ENCODE measurements around the gene PIGBOS1. TPM values are rescaled to one million over a fixed set of nuclear protein-coding genes. Genes with fewer than 3 reads are reported as not detected.
"Not testable (repeated sequence)": the region's sequence is repeated elsewhere in the genome, so short reads cannot be mapped to it uniquely, and the experiment has no call there.

Gene PIGBOS1
- polyA plus RNA-seq, 1 of the 3 experiments (the other 2 are of a cell fraction) = 18.2 TPM

- H3K9ac ChIP-seq = no peak overlapping the region
- H3K27me3 ChIP-seq (ENCODE audit: insufficient read depth) = no peaks in the 10 kb centered on the region
- H3K4me3 ChIP-seq (ENCODE audit: low read depth in 2 of 2, low read length in 1 of 2) = no peak overlapping the region
- no peak for DNase-seq
- no peak overlapping the region for H2AFZ ChIP-seq (ENCODE audit: low read depth)
- no peaks in the 10 kb centered on the region for H3K9me3 ChIP-seq
- POLR2A ChIA-PET = interaction anchor here (1.0 kb wide), 1 partner anchor 63 kb away, joined by 5 read pairs; no protein-coding TSS in a partner anchor
- H3K79me2 ChIP-seq (ENCODE audit: insufficient read depth) = no peaks in the 10 kb centered on the region
- H3K36me3 ChIP-seq (replicated peaks in 1 of 2; ENCODE audit: control insufficient read depth in 1 of 2, insufficient read depth in 2 of 2, low read length in 1 of 2) = no peaks in the 10 kb centered on the region
- peaks cover 5% of the 10 kb centered on the region for H3F3A ChIP-seq (replicated peaks; ENCODE audit: insufficient read depth)
- H3K4me1 ChIP-seq (ENCODE audit: control insufficient read depth in 1 of 2, insufficient read depth in 2 of 2, low read depth in 1 of 2, low read length in 1 of 2) = peaks cover 0 to 27% of the 10 kb centered on the region in 2 experiments; a peak in 2 of 4 replicates
- no peak overlapping the region for H3K4me2 ChIP-seq
- TF ChIP-seq RCOR1 (IDR thresholded peaks at IDR 0.05; ENCODE audit: low read length) = no peak
- TF ChIP-seq MXI1 (IDR thresholded peaks at IDR 0.05; ENCODE audit: low read depth, low read length) = 0 out of 2 replicates have a peak, but pooled peaks have one; percentile 13
- TF ChIP-seq NFIC (IDR thresholded peaks at IDR 0.05; ENCODE audit: borderline replicate concordance) = no peak
- no peak for TF ChIP-seq TAF1 (IDR thresholded peaks at IDR 0.05; ENCODE audit: borderline replicate concordance, low read depth, low read length)
- no peak for TF ChIP-seq MAX (IDR thresholded peaks at IDR 0.05; ENCODE audit: low read depth)
- no peaks in the 10 kb centered on the region for H3K9me2 ChIP-seq
- peak overlapping the region; percentile 24 to 86; a peak in 3 of 4 replicates for H3K27ac ChIP-seq (ENCODE audit: low read depth in 2 of 2, low read length in 1 of 2)
- CTCF ChIA-PET = interaction anchor here (0.7 to 1.6 kb wide), 10 partner anchors 9 to 158 kb away, joined by 3 to 6 read pairs (median 3); no protein-coding TSS in a partner anchor
- no peaks in the 10 kb centered on the region for H4K20me1 ChIP-seq (ENCODE audit: insufficient read depth)
Observed at GRCh38 chr15:55281517-55282228, 37.2 kb downstream of the PIGBOS1 start.

GRCh38 chr15:55280589-55280988 is 38.3 kb downstream of the PIGBOS1 start:
- H3F3A ChIP-seq (replicated peaks; ENCODE audit: insufficient read depth); H2AFZ ChIP-seq (ENCODE audit: low read depth); H3K9ac ChIP-seq; H3K4me2 ChIP-seq; H4K20me1 ChIP-seq (ENCODE audit: insufficient read depth); H3K27ac ChIP-seq (ENCODE audit: low read depth in 2 of 2, low read length in 1 of 2); H3K4me3 ChIP-seq (ENCODE audit: low read depth in 2 of 2, low read length in 1 of 2); H3K79me2 ChIP-seq (ENCODE audit: insufficient read depth); H3K9me3 ChIP-seq; H3K27me3 ChIP-seq (ENCODE audit: insufficient read depth); H3K9me2 ChIP-seq; POLR2A ChIA-PET; H3K36me3 ChIP-seq (replicated peaks in 1 of 2; ENCODE audit: control insufficient read depth in 1 of 2, insufficient read depth in 2 of 2, low read length in 1 of 2); DNase-seq: not testable (repeated sequence)
- 65% methylated on average over 2 of the region's 2 CpGs for WGBS (ENCODE audit: low lambda C conversion rate)
- peaks cover 0 to 27% of the 10 kb centered on the region in 2 experiments; a peak in 2 of 4 replicates for H3K4me1 ChIP-seq (ENCODE audit: control insufficient read depth in 1 of 2, insufficient read depth in 2 of 2, low read depth in 1 of 2, low read length in 1 of 2)
- CTCF ChIA-PET = interaction anchor here (1.0 kb wide), 1 partner anchor 154 kb away, joined by 5 read pairs; no protein-coding TSS in a partner anchor

- CTCF ChIA-PET = interaction anchor here (0.7 to 1.0 kb wide), 3 partner anchors 13 to 178 kb away, joined by 3 to 4 read pairs (median 3); no protein-coding TSS in a partner anchor
- POLR2A ChIA-PET = no interaction called here
- no peak overlapping the region for H2AFZ ChIP-seq (ENCODE audit: low read depth)
- no peak overlapping the region for H3K4me3 ChIP-seq (ENCODE audit: low read depth in 2 of 2, low read length in 1 of 2)
- H3K27me3 ChIP-seq (ENCODE audit: insufficient read depth) = no peaks in the 10 kb centered on the region
- peaks cover 5% of the 10 kb centered on the region for H3F3A ChIP-seq (replicated peaks; ENCODE audit: insufficient read depth)
- no peak for DNase-seq
- no peaks in the 10 kb centered on the region for H3K79me2 ChIP-seq (ENCODE audit: insufficient read depth)
- H3K4me1 ChIP-seq (ENCODE audit: control insufficient read depth in 1 of 2, insufficient read depth in 2 of 2, low read depth in 1 of 2, low read length in 1 of 2) = peaks cover 0 to 27% of the 10 kb centered on the region in 2 experiments; a peak in 2 of 4 replicates
- no peak overlapping the region; the same call in 1 of the 2 replicates for H3K4me2 ChIP-seq
- H3K36me3 ChIP-seq (replicated peaks in 1 of 2; ENCODE audit: control insufficient read depth in 1 of 2, insufficient read depth in 2 of 2, low read length in 1 of 2) = no peaks in the 10 kb centered on the region
- 24% methylated on average over 4 of the region's 4 CpGs for WGBS (ENCODE audit: low lambda C conversion rate)
- H3K9me2 ChIP-seq = no peaks in the 10 kb centered on the region
- peak overlapping the region; percentile 20; the same call in 1 of the 2 replicates for H3K9ac ChIP-seq
- H3K9me3 ChIP-seq = no peaks in the 10 kb centered on the region
- peak overlapping the region; percentile 55 to 82 for H3K27ac ChIP-seq (ENCODE audit: low read depth in 2 of 2, low read length in 1 of 2)
- H4K20me1 ChIP-seq (ENCODE audit: insufficient read depth) = no peaks in the 10 kb centered on the region
- TF ChIP-seq FOSL2 (IDR thresholded peaks at IDR 0.05; ENCODE audit: borderline replicate concordance, low read depth) (peak; percentile 95), REST (IDR thresholded peaks at IDR 0.05; ENCODE audit: low read depth, low read length) (no peak), ELF1 (IDR thresholded peaks at IDR 0.05) (no peak), RFX5 (IDR thresholded peaks at IDR 0.05; ENCODE audit: low read length) (no peak), CTCF (IDR thresholded peaks at IDR 0.05) (no peak), TEAD4 (IDR thresholded peaks at IDR 0.05; ENCODE audit: borderline replicate concordance, insufficient read depth) (0 out of 2 replicates have a peak, but pooled peaks have one; percentile 17), PBX3 (IDR thresholded peaks at IDR 0.05) (peak; percentile 63), JUND (IDR thresholded peaks at IDR 0.05) (peak; percentile 93)
Observed at GRCh38 chr15:55279746-55280351, 39.1 kb downstream of the PIGBOS1 start.
